Measurements from ENCODE around the gene INHBB. TPM values are rescaled to one million over a fixed set of nuclear protein-coding genes. Genes with fewer than 3 reads are reported as not detected.
A peak's percentile ranks its signal among the peaks of the same experiment; 100 is the strongest.

The INHBB gene
- total RNA-seq, 6 donors from 2014 or later: 2.3 to 12.4 (median 8.0) TPM

GRCh38 chr2:120346667-120347358 lies 877 bp downstream of the INHBB start:
- ATAC-seq (ENCODE audit: low FRiP score in 2 of 2): peak in 1 of 2 donors; percentile 35
- DNase-seq: no peak
- Histone ChIP-seq H3K9me3 (no peaks in the 10 kb centered on the region), H3K27ac (peak overlapping the region in 2 of 4 donors; percentile 29 to 55), H3K36me3 (peaks cover 0 to 4% (median 0%) of the 10 kb centered on the region in 4 donors), H3K4me3 (peak overlapping the region; percentile 41 to 59 (median 51)), H3K27me3 (peaks cover 0 to 45% (median 22%) of the 10 kb centered on the region in 4 donors), H3K4me1 (peaks cover 39 to 62% (median 42%) of the 10 kb centered on the region in 4 donors)
- WGBS, 2 donors: 3% methylated on average over 32 to 44 of the region's 54 CpGs
- TF ChIP-seq POLR2AphosphoS5 (IDR thresholded peaks at IDR 0.05): no peak
- TF ChIP-seq CTCF (IDR thresholded peaks at IDR 0.05): no peak
- TF ChIP-seq POLR2A (IDR thresholded peaks at IDR 0.05): no peak
- TF ChIP-seq EP300 (IDR thresholded peaks at IDR 0.05): no peak

- H3K27me3 ChIP-seq: peaks cover 0 to 44% (median 19%) of the 10 kb centered on the region in 4 donors
- H3K4me3 ChIP-seq: peak overlapping the region in 3 of 4 donors; percentile 48 to 59 (median 54)
- DNase-seq (peak in 1 of 2 donors; percentile 47), ATAC-seq (ENCODE audit: low FRiP score in 2 of 2) (no peak)
- 7 to 11% methylated on average over 17 to 25 of the region's 27 CpGs for WGBS, 2 donors
- H3K36me3 ChIP-seq: peaks cover 0 to 4% (median 0%) of the 10 kb centered on the region in 4 donors
- H3K4me1 ChIP-seq: peaks cover 39 to 62% (median 42%) of the 10 kb centered on the region in 4 donors
- no peaks in the 10 kb centered on the region for H3K9me3 ChIP-seq
- no peak overlapping the region for H3K27ac ChIP-seq
- TF ChIP-seq CTCF (IDR thresholded peaks at IDR 0.05): no peak
- no peak for TF ChIP-seq POLR2A (IDR thresholded peaks at IDR 0.05)
- TF ChIP-seq EP300 (IDR thresholded peaks at IDR 0.05): no peak
- TF ChIP-seq POLR2AphosphoS5 (IDR thresholded peaks at IDR 0.05): no peak
These were observed 1.6 kb downstream of the INHBB start for GRCh38 chr2:120347396-120348060.

GRCh38 chr2:120348134-120348736 lies 2.3 kb downstream of the INHBB start:
- ATAC-seq (ENCODE audit: low FRiP score in 2 of 2) (peak in 1 of 2 donors; percentile 52), DNase-seq (peak in 1 of 2 donors; percentile 53)
- 29 to 38% methylated on average over 7 of the region's 7 CpGs for WGBS, 2 donors
- no peaks in the 10 kb centered on the region for H3K9me3 ChIP-seq
- no peak overlapping the region for H3K4me3 ChIP-seq
- H3K27me3 ChIP-seq: peaks cover 0 to 36% (median 17%) of the 10 kb centered on the region in 4 donors
- H3K4me1 ChIP-seq: peaks cover 35 to 57% (median 38%) of the 10 kb centered on the region in 4 donors
- H3K36me3 ChIP-seq: peaks cover 0 to 4% (median 0%) of the 10 kb centered on the region in 4 donors
- TF ChIP-seq POLR2A (IDR thresholded peaks at IDR 0.05) (no peak), EP300 (IDR thresholded peaks at IDR 0.05) (no peak), POLR2AphosphoS5 (IDR thresholded peaks at IDR 0.05) (no peak), CTCF (IDR thresholded peaks at IDR 0.05) (no peak)
- no peak overlapping the region for H3K27ac ChIP-seq

- no peak for DNase-seq
- Histone ChIP-seq H3K36me3 (peaks cover 0 to 4% (median 0%) of the 10 kb centered on the region in 4 donors), H3K27me3 (peaks cover 0 to 32% (median 16%) of the 10 kb centered on the region in 4 donors), H3K9me3 (no peaks in the 10 kb centered on the region), H3K4me1 (peaks cover 29 to 51% (median 32%) of the 10 kb centered on the region in 4 donors), H3K4me3 (no peak overlapping the region), H3K27ac (no peak overlapping the region)
- ATAC-seq (ENCODE audit: low FRiP score in 2 of 2): no peak
- WGBS, 2 donors: 57% methylated on average over 27 of the region's 27 CpGs
- TF ChIP-seq CTCF (IDR thresholded peaks at IDR 0.05) (no peak), POLR2A (IDR thresholded peaks at IDR 0.05) (no peak), EP300 (IDR thresholded peaks at IDR 0.05) (no peak), POLR2AphosphoS5 (IDR thresholded peaks at IDR 0.05) (no peak)
These were observed 3.0 kb downstream of the INHBB start for GRCh38 chr2:120348737-120349439.
